BLaER1 treated with 17β-estradiol and CSF1 and Interleukin-3, amounts not matched to agents 10 nM and 100 nM (cell line): ENCODE measurements around the gene SCYL1.
A peak's percentile ranks its signal among the peaks of the same experiment; 100 is the strongest.
"Not testable (repeated sequence)": the region's sequence is repeated elsewhere in the genome, so short reads cannot be mapped to it uniquely, and the experiment has no call there.

ENCODE experiments used
- H3K27ac ChIP-seq, 11 experiments: shearing (Covaris generic); formaldehyde crosslinking; 2 replicates each; pipeline ENCODE4 v1.8.1; 2022
- H3K27me3 ChIP-seq, 11 experiments: shearing (Covaris generic); formaldehyde crosslinking; 2 replicates each; pipeline ENCODE4 v1.8.1; 2022
- H3K36me3 ChIP-seq, 11 experiments: shearing (Covaris generic); formaldehyde crosslinking; 2 replicates each; pipeline ENCODE4 v1.8.1; 2022
- H3K4me1 ChIP-seq, 10 experiments: shearing (Covaris generic); formaldehyde crosslinking; 2 replicates each; pipeline ENCODE4 v1.8.1; 2022
- H3K4me2 ChIP-seq, 11 experiments: shearing (Covaris generic); formaldehyde crosslinking; 2 replicates each; pipeline ENCODE4 v1.8.1; 2022
- H3K4me3 ChIP-seq, 10 experiments: shearing (Covaris generic); formaldehyde crosslinking; 2 replicates each; pipeline ENCODE4 v1.8.1; 2022
- H3K9ac ChIP-seq, 11 experiments: shearing (Covaris generic); formaldehyde crosslinking; 2 replicates each; pipeline ENCODE4 v1.8.1; 2022
- H3K9me3 ChIP-seq, 11 experiments: shearing (Covaris generic); formaldehyde crosslinking; replicated peaks in 1 of 11; 2 replicates each; pipeline ENCODE4 v1.8.1; 2022
- H4K20me1 ChIP-seq, 11 experiments: shearing (Covaris generic); formaldehyde crosslinking; 2 replicates each; pipeline ENCODE4 v1.8.1; 2022
- Cebpa-rat ChIP-seq, 11 experiments: shearing (Covaris generic); IDR thresholded peaks; 2 replicates each; pipeline ENCODE4 v1.8.1; 2022

Gene SCYL1

DNA sequence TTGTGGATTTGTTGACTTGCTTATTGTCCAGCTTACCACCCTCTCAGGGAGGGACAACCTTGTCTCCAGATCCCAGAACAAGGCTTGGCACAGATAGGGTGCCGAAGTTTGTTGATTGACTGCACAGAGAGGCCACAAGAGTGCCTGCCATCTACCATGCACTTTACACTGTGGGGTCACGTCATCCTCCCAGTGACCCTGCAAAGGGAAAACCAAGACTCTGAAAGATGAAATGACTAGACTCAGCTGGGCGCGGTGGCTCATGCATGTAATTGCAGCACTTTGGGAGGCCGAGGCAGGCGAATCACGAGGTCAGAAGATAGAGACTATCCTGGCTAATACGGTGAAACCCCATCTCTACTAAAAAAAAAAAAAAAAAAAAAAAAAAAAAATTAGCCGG is 37.9 kb downstream of the SCYL1 start:
- H3K4me2 ChIP-seq = no peak overlapping the region; a peak in 1 of 22 replicates
- H4K20me1 ChIP-seq = no peaks in the 10 kb centered on the region
- H3K4me3 ChIP-seq = no peak overlapping the region

DNA sequence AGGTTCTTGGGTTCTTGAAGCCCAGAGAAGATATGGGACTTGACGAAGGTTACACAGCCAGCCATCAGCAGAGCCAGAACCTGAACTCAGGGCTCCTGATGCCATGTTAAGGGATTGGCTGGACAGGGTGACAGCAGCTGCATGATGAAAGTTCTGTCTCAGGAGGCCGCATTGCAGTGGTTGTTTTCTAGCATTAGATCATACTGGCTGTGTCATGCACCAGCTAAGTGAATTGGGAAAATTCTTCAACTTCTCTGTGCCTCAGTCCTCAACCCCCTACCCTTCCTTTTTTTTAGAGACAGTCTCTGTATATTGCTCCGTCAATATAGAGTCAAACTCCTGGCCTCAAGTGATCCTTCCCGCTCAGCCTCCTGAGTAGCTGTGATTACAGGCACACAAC is 38.7 kb downstream of the SCYL1 start:
- no peak for TF ChIP-seq Cebpa-rat (IDR thresholded peaks at IDR 0.05)
- Histone ChIP-seq H3K36me3 (peaks cover 0 to 11% (median 0%) of the 10 kb centered on the region in 11 experiments; a peak in 4 of 22 replicates), H3K4me2 (peak overlapping the region in 9 of 11 experiments; percentile 86 to 100 (median 98); a peak in 14 of 22 replicates), H3K27me3 (no peaks in the 10 kb centered on the region), H3K4me1 (peaks cover 72 to 95% (median 88%) of the 10 kb centered on the region in 10 experiments), H3K4me3 (no peak overlapping the region), H3K9me3 (no peaks in the 10 kb centered on the region), H4K20me1 (no peaks in the 10 kb centered on the region), H3K27ac (peak overlapping the region in 8 of 11 experiments; percentile 87 to 93 (median 90); a peak in 14 of 22 replicates), H3K9ac (peak overlapping the region in 6 of 11 experiments; percentile 4 to 79 (median 35); a peak in 5 of 22 replicates)

More for the DNA sequence above, 37.9 kb downstream of the SCYL1 start:
- Histone ChIP-seq H3K9me3 (no peaks in the 10 kb centered on the region), H3K36me3 (peaks cover 0 to 3% (median 0%) of the 10 kb centered on the region in 11 experiments; a peak in 4 of 22 replicates), H3K27me3 (no peaks in the 10 kb centered on the region), H3K9ac (no peak overlapping the region), H3K4me1 (peaks cover 66 to 88% (median 81%) of the 10 kb centered on the region in 10 experiments), H3K27ac (peak overlapping the region in 1 of 11 experiments; percentile 93; a peak in 1 of 22 replicates)
- no peak for TF ChIP-seq Cebpa-rat (IDR thresholded peaks at IDR 0.05)

DNA sequence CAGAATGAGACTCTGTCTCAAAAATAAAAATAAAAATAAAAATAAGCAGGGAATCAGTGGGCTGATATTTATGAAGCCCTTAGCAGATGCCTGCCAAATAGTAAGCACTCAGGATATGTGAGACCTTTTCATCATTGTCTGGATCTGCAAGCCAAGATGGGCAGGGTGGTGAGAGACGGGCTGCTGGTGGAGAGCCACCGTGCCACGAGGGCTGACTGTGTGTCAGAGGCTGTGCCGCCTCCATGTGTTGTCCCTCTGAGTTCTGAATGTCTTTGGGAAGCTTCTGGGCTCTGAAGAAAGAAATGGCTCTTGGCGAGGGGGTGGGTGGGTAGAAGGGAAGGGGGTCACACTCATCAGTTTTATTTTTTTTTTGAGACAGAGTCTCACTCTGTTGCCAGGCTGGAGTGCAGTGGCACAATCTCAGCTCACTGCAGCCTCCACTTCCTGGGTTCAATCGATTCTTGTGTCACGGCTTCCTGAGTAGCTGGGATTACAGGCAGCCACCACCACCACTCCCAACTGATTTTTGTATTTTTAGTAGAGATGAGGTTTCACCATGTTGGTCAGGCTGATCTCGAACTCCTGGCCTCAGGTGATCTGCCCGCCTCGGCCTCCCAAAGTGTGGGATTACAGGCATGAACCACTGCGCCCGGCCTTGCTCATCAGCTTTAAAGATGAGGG is 40.1 kb downstream of the SCYL1 start:
- H3K27me3 ChIP-seq, H3K9me3 ChIP-seq, H4K20me1 ChIP-seq: not testable (repeated sequence)
- Histone ChIP-seq H3K36me3 (peaks cover 0 to 11% (median 0%) of the 10 kb centered on the region in 11 experiments; a peak in 4 of 22 replicates), H3K4me1 (peaks cover 71 to 89% (median 82%) of the 10 kb centered on the region in 10 experiments), H3K4me2 (peak overlapping the region; percentile 80 to 100 (median 96)), H3K27ac (peak overlapping the region in 10 of 11 experiments; percentile 48 to 93 (median 88); a peak in 20 of 22 replicates), H3K4me3 (peak overlapping the region in 3 of 10 experiments; percentile 35 to 47 (median 41); a peak in 7 of 20 replicates), H3K9ac (peak overlapping the region; percentile 18 to 79 (median 73); a peak in 20 of 22 replicates)
- TF ChIP-seq Cebpa-rat (IDR thresholded peaks at IDR 0.05) = peak in 4 of 11 experiments; percentile 38 to 74 (median 62); a peak in 7 of 22 replicates

DNA sequence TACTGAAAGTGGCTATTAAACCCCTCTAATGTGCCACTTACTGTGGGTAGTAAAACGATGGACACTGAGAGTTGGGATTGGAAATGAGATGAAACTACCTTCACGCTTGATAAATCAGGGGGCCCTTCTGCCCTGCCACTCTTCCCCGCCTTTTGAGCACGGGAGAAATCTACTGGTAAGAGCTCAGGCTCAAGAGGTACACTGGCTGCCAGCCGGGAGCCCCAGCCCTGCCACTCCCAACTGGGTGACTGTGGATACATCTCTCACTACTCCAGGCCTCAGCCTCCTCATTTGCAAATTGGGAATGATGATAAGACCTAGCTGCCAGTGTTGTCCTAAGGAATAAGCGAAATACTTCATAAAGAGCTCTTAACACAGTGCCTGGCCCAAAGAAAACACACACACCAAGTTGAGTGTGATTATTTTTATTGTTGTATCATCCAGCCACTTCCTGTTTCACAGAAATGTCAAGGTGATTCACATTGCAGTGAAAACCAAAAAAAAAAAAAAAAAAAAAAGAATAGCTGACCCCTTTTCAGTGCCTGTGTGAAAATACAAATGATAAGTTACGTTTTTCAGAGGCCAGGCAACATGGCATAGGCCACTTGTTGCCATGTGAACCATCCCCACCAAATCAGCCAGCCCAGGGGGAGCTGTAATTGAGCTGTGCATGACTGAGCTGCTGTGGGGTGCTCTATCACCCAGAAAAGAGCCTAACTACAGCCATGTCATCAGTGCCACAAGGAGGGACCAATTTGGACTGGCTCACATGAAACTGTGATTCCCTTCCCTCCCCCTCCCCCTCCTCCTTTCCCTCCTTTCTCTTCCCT is 41.0 kb downstream of the SCYL1 start:
- Histone ChIP-seq H3K9me3 (no peaks in the 10 kb centered on the region), H3K36me3 (peaks cover 0 to 11% (median 0%) of the 10 kb centered on the region in 11 experiments; a peak in 4 of 22 replicates), H3K4me3 (peak overlapping the region in 3 of 10 experiments; percentile 35 to 47 (median 41); a peak in 7 of 20 replicates), H4K20me1 (peaks cover 0 to 4% (median under 1%) of the 10 kb centered on the region in 11 experiments; a peak in 9 of 22 replicates), H3K27me3 (no peaks in the 10 kb centered on the region), H3K9ac (peak overlapping the region in 10 of 11 experiments; percentile 36 to 79 (median 73); a peak in 19 of 22 replicates), H3K4me2 (peak overlapping the region; percentile 80 to 100 (median 96)), H3K4me1 (peaks cover 63 to 82% (median 74%) of the 10 kb centered on the region in 10 experiments), H3K27ac (peak overlapping the region in 10 of 11 experiments; percentile 48 to 93 (median 88); a peak in 20 of 22 replicates)
- no peak for TF ChIP-seq Cebpa-rat (IDR thresholded peaks at IDR 0.05)

DNA sequence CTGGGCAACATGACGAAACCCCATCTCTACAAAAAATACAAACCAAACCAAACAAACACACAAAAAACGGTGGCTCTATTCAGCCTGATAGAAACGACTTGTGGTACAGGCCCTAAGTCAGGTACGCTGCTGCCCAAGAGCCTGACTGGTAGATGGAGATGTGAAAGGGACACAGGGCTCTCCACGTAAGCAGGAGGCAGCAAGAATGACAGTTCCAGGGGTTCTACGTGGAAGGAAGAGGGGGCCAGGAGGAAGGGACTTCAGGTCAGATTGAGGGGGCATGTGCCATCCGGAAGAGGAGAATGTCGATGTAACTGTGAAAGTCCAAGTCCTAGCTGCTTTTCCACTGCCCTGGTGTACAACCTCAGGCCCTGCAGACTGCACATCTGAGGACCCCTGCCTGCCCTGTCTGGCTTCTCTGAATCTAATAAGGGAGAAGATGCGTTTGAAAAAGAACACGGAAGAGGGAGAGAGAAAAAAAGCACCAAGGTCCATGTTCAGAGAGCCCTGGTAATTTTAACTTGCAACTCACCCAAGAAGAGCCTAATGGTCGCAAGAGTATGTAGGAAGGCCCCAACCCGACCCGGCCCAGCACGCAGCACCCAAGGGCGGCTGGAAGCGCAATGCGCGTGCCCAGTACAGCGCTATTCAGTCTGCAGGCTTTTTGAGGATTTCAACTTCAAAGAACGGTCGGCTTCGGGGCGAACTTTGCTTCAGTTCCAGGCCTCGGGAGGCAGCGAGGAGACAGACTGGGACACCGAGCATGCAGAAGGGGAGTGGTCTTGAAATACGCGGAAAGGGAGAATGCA is 44.5 kb downstream of the SCYL1 start:
- peak overlapping the region; percentile 84 to 96 (median 94) for H3K9ac ChIP-seq
- TF ChIP-seq Cebpa-rat (IDR thresholded peaks at IDR 0.05) = no peak
- peaks cover 71 to 76% (median 74%) of the 10 kb centered on the region in 10 experiments for H3K4me1 ChIP-seq
- H3K9me3 ChIP-seq = no peaks in the 10 kb centered on the region
- peaks cover 8 to 33% (median 29%) of the 10 kb centered on the region in 11 experiments; a peak in 20 of 22 replicates for H4K20me1 ChIP-seq
- H3K27me3 ChIP-seq = no peaks in the 10 kb centered on the region
- peak overlapping the region; percentile 75 to 93 (median 85) for H3K27ac ChIP-seq
- peaks cover 0 to 17% (median 3%) of the 10 kb centered on the region in 11 experiments; a peak in 8 of 22 replicates for H3K36me3 ChIP-seq
- H3K4me2 ChIP-seq = peak overlapping the region; percentile 96 to 100 (median 98)
- H3K4me3 ChIP-seq = peak overlapping the region; percentile 88 to 99 (median 92)

DNA sequence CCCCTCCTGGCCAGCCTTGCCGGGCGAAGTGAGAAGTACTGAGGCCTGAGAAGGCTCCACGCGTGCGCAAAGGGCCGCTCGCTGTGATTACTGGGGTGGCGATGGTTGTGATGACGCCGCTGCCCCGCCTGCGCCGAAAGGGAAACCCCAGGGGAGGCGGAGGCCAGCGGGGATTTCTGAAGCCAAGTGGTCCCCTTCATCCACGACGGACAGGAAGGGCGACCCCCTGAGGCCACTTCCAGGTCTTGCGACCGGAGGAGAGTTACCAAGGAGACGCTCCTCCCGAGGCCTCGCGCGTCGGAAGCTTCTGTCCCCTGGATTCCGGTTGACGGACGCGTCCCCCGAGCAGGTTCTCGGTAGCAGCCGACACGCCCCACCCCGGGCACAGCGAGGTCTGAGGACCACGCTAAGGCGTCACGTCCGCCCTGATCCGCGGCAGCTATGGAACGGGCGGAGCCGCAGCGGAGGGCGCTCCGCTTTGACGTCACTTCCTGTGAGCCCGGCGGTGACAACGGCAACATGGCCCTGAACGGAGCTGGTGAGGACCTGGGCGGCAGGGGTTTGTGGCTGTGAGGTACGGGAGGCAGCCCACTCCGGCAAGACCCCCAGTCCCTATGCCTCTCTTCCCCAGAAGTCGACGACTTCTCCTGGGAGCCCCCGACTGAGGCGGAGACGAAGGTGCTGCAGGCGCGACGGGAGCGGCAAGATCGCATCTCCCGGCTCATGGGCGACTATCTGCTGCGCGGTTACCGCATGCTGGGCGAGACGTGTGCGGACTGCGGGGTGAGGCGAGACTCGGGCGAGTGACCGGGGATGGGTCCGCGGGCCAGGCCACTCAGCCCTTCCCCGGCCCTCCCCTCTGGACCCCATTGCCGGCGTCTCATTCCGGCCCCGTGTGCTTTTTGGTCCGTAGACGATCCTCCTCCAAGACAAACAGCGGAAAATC is 45.4 kb downstream of the SCYL1 start, which contains the start of gene ZNRD2:
ZNRD2 (plus strand) TSS at position 505 of the 946 bp plus-strand sequence; CDS start at position 520, 15 bp downstream.
- Histone ChIP-seq H4K20me1 (peaks cover 8 to 41% (median 29%) of the 10 kb centered on the region in 11 experiments; a peak in 20 of 22 replicates), H3K36me3 (peaks cover 0 to 17% (median 3%) of the 10 kb centered on the region in 11 experiments; a peak in 8 of 22 replicates), H3K9me3 (no peaks in the 10 kb centered on the region), H3K4me2 (peak within 1 kb of the TSS; percentile 98 to 100 (median 99)), H3K4me3 (peak within 1 kb of the TSS; percentile 88 to 99 (median 92)), H3K4me1 (peaks cover 69 to 74% (median 71%) of the 10 kb centered on the region in 10 experiments), H3K27me3 (no peaks in the 10 kb centered on the region), H3K27ac (peak within 1 kb of the TSS; percentile 75 to 93 (median 85)), H3K9ac (peak within 1 kb of the TSS; percentile 84 to 96 (median 94))
- TF ChIP-seq Cebpa-rat (IDR thresholded peaks at IDR 0.05) = no peak

DNA sequence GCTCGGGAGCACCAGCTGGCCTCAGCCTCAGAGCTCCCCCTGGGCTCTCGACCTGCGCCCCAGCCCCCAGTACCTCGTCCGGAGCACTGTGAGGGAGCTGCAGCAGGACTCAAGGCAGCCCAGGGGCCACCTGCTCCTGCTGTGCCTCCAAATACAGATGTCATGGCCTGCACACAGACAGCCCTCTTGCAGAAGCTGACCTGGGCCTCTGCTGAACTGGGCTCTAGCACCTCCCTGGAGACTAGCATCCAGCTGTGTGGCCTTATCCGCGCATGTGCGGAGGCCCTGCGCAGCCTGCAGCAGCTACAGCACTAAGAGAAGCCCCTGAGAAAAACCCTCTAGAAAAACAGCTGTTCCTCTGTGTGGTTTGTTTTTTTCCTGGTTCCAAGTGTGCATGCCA is 46.5 kb downstream of the SCYL1 start:
- peak overlapping the region; percentile 84 to 96 (median 94); a peak in 21 of 22 replicates for H3K9ac ChIP-seq
- H3K9me3 ChIP-seq = no peaks in the 10 kb centered on the region
- peaks cover 0 to 17% (median 3%) of the 10 kb centered on the region in 11 experiments; a peak in 8 of 22 replicates for H3K36me3 ChIP-seq
- peak overlapping the region; percentile 88 to 99 (median 92) for H3K4me3 ChIP-seq
- H3K4me1 ChIP-seq = peaks cover 61 to 69% (median 66%) of the 10 kb centered on the region in 10 experiments
- peak overlapping the region in 8 of 11 experiments; percentile 76 to 93 (median 89); a peak in 10 of 22 replicates for H3K27ac ChIP-seq
- H4K20me1 ChIP-seq = peaks cover 8 to 44% (median 29%) of the 10 kb centered on the region in 11 experiments; a peak in 20 of 22 replicates
- no peak for TF ChIP-seq Cebpa-rat (IDR thresholded peaks at IDR 0.05)
- H3K4me2 ChIP-seq = peak overlapping the region; percentile 98 to 100 (median 99)
- no peaks in the 10 kb centered on the region for H3K27me3 ChIP-seq
